ENCODE data around the gene PDGFB.

PDGFB gene

DNA sequence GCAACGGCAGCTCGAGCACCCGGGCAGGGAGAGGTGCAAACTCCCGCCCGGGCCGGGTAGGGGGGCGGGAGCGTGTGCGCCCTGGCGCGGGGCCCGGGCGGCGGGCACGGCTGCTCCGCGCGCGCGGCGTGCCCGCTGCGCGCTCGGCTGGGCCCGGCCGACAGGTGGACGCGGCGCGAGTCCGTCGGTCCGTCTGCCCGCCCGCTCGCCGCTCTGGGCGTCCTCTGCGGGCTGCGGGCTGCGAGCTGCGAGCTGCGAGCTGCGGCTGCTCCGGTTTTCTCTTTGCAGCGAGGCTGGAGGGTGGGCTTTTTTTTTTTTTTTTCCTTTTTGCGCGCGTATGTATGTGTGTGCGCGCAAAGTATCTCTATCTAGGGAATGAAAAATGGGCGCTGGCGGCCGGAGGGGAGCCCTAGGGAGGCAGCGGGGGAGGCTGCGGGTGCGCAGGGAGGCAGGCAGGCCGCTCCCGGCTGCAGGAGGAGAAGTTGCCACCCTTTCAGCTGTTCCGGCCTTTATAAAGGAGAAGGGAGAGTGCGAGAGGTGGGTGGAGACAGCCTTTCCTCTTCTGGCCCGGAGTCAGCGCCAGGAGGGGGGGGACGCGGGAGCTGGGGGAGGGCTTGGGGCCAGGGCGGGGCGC, at the start of gene PDGFB:
TSS of gene PDGFB (minus strand) at position 487 of the 634 bp plus-strand sequence. CDS start 1,019 bp downstream, outside the sequence.
- no peak within 1 kb of the TSS for H3K4me3 ChIP-seq (ENCODE audit: low read depth, low read length)
- no peak for DNase-seq (ENCODE audit: low read depth)
- TF ChIP-seq, protein P1, sequence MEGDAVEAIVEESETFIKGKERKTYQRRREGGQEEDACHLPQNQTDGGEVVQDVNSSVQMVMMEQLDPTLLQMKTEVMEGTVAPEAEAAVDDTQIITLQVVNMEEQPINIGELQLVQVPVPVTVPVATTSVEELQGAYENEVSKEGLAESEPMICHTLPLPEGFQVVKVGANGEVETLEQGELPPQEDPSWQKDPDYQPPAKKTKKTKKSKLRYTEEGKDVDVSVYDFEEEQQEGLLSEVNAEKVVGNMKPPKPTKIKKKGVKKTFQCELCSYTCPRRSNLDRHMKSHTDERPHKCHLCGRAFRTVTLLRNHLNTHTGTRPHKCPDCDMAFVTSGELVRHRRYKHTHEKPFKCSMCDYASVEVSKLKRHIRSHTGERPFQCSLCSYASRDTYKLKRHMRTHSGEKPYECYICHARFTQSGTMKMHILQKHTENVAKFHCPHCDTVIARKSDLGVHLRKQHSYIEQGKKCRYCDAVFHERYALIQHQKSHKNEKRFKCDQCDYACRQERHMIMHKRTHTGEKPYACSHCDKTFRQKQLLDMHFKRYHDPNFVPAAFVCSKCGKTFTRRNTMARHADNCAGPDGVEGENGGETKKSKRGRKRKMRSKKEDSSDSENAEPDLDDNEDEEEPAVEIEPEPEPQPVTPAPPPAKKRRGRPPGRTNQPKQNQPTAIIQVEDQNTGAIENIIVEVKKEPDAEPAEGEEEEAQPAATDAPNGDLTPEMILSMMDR (IDR thresholded peaks at IDR 0.05; ENCODE audit: low read depth, low read length, missing control alignments) = no peak

DNA sequence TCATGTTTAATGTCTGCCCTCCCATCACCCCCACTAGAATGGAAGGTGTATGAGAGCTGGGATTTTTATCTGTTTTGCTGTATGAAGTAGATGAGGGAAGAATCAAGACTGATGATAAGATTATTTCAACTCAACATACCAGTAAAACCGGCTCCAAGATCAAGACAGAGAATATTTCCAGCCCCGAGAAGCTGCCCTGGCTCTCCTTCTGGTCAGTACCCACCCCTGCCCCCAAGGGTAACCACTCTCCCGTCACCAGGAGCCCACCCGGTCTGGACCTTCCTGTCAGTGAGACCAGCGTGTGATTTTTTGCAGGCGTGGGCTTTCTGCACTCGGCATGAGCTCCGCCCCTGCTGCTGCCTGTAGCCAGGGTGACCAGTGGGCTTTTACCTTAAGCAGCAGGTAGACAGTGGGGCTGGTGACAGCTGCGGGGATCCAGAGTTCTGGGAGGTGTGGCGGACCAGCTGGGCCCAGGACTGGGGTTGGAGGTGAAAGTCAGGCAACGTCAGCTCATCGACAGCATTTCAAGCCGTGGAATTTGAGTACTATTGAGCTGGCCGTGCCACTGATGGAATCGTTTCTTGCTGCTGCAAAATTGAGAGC, 49.1 kb upstream of the PDGFB start:
- DNase-seq (ENCODE audit: low read depth) = no peak
- H3K4me3 ChIP-seq (ENCODE audit: low read depth, low read length) = no peak overlapping the region
- TF ChIP-seq, protein P1 (IDR thresholded peaks at IDR 0.05; ENCODE audit: low read depth, low read length, missing control alignments) = no peak

DNA sequence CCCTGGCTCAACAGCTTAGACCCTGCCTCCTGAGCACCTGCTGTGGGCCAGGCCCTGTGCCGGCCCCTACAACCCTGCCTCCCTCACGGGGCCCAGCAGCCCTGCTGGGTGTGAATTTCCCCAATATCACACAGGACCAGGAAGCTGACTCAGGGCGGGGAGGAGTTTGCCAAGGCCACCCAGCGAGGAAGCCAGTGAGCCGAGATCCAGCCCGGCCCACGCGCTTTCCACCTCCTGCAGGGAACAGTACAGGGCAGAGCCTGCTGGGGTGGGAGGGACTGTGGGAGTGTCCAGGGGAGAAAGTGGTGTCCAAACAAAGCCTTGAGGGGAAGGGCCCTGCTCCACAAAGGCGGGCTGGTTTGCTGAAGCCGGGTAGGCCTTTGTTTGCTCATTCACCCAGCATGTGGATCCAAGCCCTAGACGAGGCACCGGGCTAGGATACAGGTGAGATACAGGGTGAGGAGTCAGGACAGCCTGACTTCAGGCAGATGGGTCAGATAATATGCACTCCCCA, 47.8 kb upstream of the PDGFB start:
- no peak for DNase-seq (ENCODE audit: low read depth)
- TF ChIP-seq, protein P1 (IDR thresholded peaks at IDR 0.05; ENCODE audit: low read depth, low read length, missing control alignments) = no peak
- H3K4me3 ChIP-seq (ENCODE audit: low read depth, low read length) = no peak overlapping the region

DNA sequence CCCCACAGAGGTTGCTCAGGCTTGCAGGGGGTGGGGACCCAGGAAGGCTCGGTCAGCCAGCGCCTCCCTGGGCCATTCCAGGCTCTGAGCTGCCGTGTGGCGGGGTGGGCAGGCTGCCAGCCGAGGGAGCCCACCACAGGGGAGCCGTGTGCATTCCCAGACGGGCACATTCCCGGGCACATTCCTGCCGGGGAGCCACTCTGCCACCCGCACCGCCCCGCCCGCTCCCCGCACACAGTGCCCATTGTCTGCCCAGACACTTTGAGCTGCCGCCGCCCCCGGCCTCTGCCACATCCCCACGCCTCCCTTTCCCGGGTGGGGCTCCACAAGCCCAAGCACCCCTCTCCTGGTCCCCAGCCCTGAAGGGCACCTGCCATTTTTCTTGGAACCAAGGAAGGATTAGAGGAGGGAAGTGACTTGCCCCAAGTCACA, 47.3 kb upstream of the PDGFB start:
- TF ChIP-seq, protein P1 (IDR thresholded peaks at IDR 0.05; ENCODE audit: low read depth, low read length, missing control alignments) = no peak
- H3K4me3 ChIP-seq (ENCODE audit: low read depth, low read length) = no peak overlapping the region
- no peak for DNase-seq (ENCODE audit: low read depth)

DNA sequence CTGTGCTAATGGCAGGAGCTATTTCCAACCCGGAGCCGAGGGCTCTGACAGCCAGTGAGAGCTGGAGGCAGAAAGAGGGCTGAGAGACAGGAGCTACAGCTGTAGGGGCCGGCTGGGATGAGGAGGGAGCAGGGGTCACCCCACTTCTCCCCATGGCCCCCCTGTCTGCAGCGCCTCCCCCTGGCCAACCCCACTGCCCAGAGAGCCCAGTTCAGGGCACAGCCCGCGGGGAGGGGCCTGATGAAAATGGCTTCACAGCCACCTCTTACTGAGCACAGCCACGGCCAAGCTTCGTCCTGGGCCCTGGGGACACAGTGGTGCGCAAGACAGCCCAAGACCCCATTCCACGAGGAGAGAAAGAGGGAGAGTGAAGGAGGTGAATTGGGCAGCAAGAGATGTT, 46.7 kb upstream of the PDGFB start:
- H3K4me3 ChIP-seq (ENCODE audit: low read depth, low read length) = no peak overlapping the region
- TF ChIP-seq, protein P1 (IDR thresholded peaks at IDR 0.05; ENCODE audit: low read depth, low read length, missing control alignments) = peak; percentile 17
- DNase-seq (ENCODE audit: low read depth) = no peak

DNA sequence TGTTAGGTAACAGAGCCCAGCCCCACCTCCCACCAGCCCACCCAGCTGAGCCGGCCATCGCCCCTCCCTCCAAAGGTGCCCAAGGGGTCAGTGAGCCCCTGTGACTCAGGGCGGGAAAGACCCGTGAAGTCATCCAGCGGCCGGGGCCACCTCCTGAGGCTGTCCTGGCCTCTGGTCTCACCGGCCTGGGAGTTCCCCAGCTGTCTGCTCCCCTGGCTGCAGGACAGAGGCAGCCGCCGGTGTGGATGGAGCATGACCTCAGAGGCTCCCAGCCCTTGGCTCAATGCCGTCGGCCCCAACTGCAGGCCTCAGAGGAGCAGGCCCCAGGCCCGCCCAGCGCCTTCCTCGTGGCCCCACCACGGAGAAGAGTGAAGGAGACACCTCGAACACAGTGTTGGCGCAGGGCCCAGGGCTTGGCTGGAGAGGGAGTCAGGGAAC, 46.0 kb upstream of the PDGFB start:
- no peak for DNase-seq (ENCODE audit: low read depth)
- no peak overlapping the region for H3K4me3 ChIP-seq (ENCODE audit: low read depth, low read length)
- TF ChIP-seq, protein P1 (IDR thresholded peaks at IDR 0.05; ENCODE audit: low read depth, low read length, missing control alignments) = no peak
